Hepatocyte (in vitro differentiated cells): ENCODE measurements around the gene PABPC3.

ENCODE experiments used
- EZH2 ChIP-seq: fragments of 200-600 bp; sonication (generic); IDR thresholded peaks from 2 replicates; pipeline ENCODE4 v1.6.1; 2016; ENCODE audit warnings: antibody characterized with exemption, mild to moderate bottlenecking, borderline replicate concordance
- EZH2phosphoT487 ChIP-seq: fragments of 200-600 bp; sonication (generic); IDR thresholded peaks from one replicate; pipeline ENCODE4 v1.6.1; 2018; ENCODE audit warnings: antibody characterized with exemption, mild to moderate bottlenecking, low read depth, moderate library complexity; ENCODE audit not compliant: unreplicated experiment, severe bottlenecking
- TF ChIP-seq, protein P1 (sequence below): fragments of 200-600 bp; sonication (generic); IDR thresholded peaks from 2 replicates; pipeline ENCODE4 v1.5.1; 2016; ENCODE audit warnings: antibody characterized with exemption, mild to moderate bottlenecking; ENCODE audit not compliant: poor library complexity

- TF ChIP-seq, protein P1, sequence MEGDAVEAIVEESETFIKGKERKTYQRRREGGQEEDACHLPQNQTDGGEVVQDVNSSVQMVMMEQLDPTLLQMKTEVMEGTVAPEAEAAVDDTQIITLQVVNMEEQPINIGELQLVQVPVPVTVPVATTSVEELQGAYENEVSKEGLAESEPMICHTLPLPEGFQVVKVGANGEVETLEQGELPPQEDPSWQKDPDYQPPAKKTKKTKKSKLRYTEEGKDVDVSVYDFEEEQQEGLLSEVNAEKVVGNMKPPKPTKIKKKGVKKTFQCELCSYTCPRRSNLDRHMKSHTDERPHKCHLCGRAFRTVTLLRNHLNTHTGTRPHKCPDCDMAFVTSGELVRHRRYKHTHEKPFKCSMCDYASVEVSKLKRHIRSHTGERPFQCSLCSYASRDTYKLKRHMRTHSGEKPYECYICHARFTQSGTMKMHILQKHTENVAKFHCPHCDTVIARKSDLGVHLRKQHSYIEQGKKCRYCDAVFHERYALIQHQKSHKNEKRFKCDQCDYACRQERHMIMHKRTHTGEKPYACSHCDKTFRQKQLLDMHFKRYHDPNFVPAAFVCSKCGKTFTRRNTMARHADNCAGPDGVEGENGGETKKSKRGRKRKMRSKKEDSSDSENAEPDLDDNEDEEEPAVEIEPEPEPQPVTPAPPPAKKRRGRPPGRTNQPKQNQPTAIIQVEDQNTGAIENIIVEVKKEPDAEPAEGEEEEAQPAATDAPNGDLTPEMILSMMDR = no peak
- no peak for TF ChIP-seq EZH2
- TF ChIP-seq EZH2phosphoT487 = no peak
Observed at GRCh38 chr13:25117312-25117711, 21.4 kb downstream of the PABPC3 start.
